Testis (tissue), 3 donors: ENCODE measurements around the gene PTPRG. TPM values are rescaled to one million over a fixed set of nuclear protein-coding genes. Genes with fewer than 3 reads are reported as not detected.

Source experiments
- DNase-seq: peaks from one replicate; pipeline ENCODE4 v3.0.0-alpha.2; 2019
- H3K27ac ChIP-seq, 2 donors: fragments of 200-600 bp; sonication (generic); one replicate each; pipeline ENCODE4 v1.5.1; 2019
- H3K27me3 ChIP-seq: fragments of 200-600 bp; sonication (generic); one replicate; pipeline ENCODE4 v1.5.1; 2019
- H3K36me3 ChIP-seq: fragments of 200-600 bp; sonication (generic); one replicate; pipeline ENCODE4 v1.5.1; 2017; ENCODE audit warnings: low read depth; ENCODE audit errors: missing control alignments
- H3K4me1 ChIP-seq: fragments of 200-600 bp; sonication (generic); one replicate; pipeline ENCODE4 v1.5.1; 2019
- H3K4me3 ChIP-seq, 2 donors: fragments of 200-600 bp; sonication (generic); one replicate each; pipeline ENCODE4 v1.5.1; 2017 to 2019
- H3K9me3 ChIP-seq: fragments of 200-600 bp; sonication (generic); one replicate; pipeline ENCODE4 v1.5.1; 2017
- CTCF ChIP-seq, 3 experiments: fragments of 450-650 bp in 2 of 3; fragments of 200-600 bp in 1 of 3; sonication (generic) in 1 of 3; IDR thresholded peaks; one replicate each; pipeline ENCODE4 v1.5.1; 2016 to 2019; ENCODE audit warnings: antibody characterized with exemption in 3 of 3, mild to moderate bottlenecking in 2 of 3, moderate library complexity in 1 of 3
- POLR2A ChIP-seq: fragments of 450-650 bp; IDR thresholded peaks from one replicate; pipeline ENCODE4 v1.6.1; 2017; ENCODE audit warnings: antibody characterized with exemption, mild to moderate bottlenecking, moderate library complexity
- whole genome bisulfite sequencing, 2 donors: methylation state at CpG; one replicate each; pipeline ENCODE4 v1.1.5; 2018; 5-methylcytosine and 5-hydroxymethylcytosine counted together
- intact Hi-C: fragments of 100-400 bp; cut with DNase I; formaldehyde crosslinking; loops from one replicate; pipeline ENCODE4 v1.15.1; 2023; ENCODE audit warnings: low total_unique reads
- polyA plus RNA-seq: library from polyadenylated mRNA; stranded (reverse); fragments of 350-450 nt; fragmentation: Illumina TruSeq; extraction: RNeasy Lipid Tissue Mini Kit (QIAGEN cat#74804); gene quantifications from one replicate; pipeline ENCODE4 v1.2.3, GENCODE V29; 2014; ENCODE audit warnings: low read depth, low replicate concordance; ENCODE audit not compliant: insufficient read depth
- small RNA-seq, 2 donors: library from RNA; depleted of rRNA; stranded (forward); fragments of <200 nt; gene quantifications; one replicate each; pipeline ENCODE3, GENCODE V24; 2016
- total RNA-seq, 2 donors: library from RNA; depleted of rRNA; stranded (reverse); fragments of >200 nt; gene quantifications; one replicate each; pipeline ENCODE4 v1.2.3, GENCODE V29; 2016

Gene PTPRG
- total and polyA plus RNA-seq, 3 donors from 2014 or later, result 26.3 to 107 (median 75.4) TPM

GRCh38 chr3:62332835-62333244 is 771.5 kb downstream of the PTPRG start:
- 53 to 69% methylated on average over 2 of the region's 2 CpGs for WGBS, 2 donors
- Histone ChIP-seq H3K27me3 (no peaks in the 10 kb centered on the region), H3K4me1 (no peaks in the 10 kb centered on the region), H3K36me3 (no peaks in the 10 kb centered on the region), H3K27ac (no peak overlapping the region), H3K9me3 (no peaks in the 10 kb centered on the region), H3K4me3 (no peak overlapping the region)
- TF ChIP-seq POLR2A (no peak), CTCF (IDR thresholded peaks at IDR 0.05) (peak; percentile 19 to 82 (median 46))
- intact Hi-C loops, result no loop called here
- peak; percentile 23 for DNase-seq

DNA sequence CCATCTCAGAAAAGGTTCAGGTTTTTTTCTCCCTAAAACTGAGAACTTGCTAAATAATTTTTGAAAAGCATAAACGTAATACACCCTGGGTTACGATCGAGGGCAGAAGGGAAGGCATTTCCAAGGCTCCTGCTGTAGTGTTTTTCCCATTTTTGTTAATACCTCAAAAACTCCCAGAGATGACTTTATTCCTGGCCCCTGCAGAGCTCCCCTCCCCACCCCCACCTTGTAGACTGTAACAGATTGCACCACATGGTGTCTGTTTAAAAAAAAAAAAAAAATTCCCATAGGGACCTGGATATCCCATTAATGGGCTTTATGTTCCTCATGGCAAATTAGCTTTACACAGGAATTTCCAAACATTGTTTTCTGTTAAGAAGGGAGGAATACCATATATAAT is 773.8 kb downstream of the PTPRG start:
- Histone ChIP-seq H3K27me3 (no peaks in the 10 kb centered on the region), H3K9me3 (no peaks in the 10 kb centered on the region), H3K27ac (no peak overlapping the region), H3K4me1 (no peaks in the 10 kb centered on the region), H3K4me3 (no peak overlapping the region), H3K36me3 (no peaks in the 10 kb centered on the region)
- no peak for DNase-seq
- intact Hi-C loops, result no loop called here
- 94 to 95% methylated on average over 3 of the region's 3 CpGs for WGBS, 2 donors
- TF ChIP-seq CTCF (IDR thresholded peaks at IDR 0.05) (no peak), POLR2A (no peak)

GRCh38 chr3:62343755-62344154 is 782.4 kb downstream of the PTPRG start:
- 89 to 92% methylated on average over 2 of the region's 2 CpGs for WGBS, 2 donors

More at GRCh38 chr3:62343755-62344154, 782.4 kb downstream of the PTPRG start:
- H3K4me3 ChIP-seq, result no peak overlapping the region
- no peak overlapping the region for H3K27ac ChIP-seq
- H3K27me3 ChIP-seq, result no peaks in the 10 kb centered on the region
- DNase-seq, result no peak
- no peaks in the 10 kb centered on the region for H3K36me3 ChIP-seq
- no peaks in the 10 kb centered on the region for H3K9me3 ChIP-seq
- intact Hi-C loops, result no loop called here
- H3K4me1 ChIP-seq, result no peaks in the 10 kb centered on the region
- no peak for TF ChIP-seq POLR2A
- TF ChIP-seq CTCF (IDR thresholded peaks at IDR 0.05), result no peak

Small RNA genes lying within 50 kb of the gene (small RNA-seq; reads per million reads assigned to genes)
- 0 reads per million in 2 donors for gene RF00019
- 0 reads per million in 2 donors for gene RNU2-10P
